Sigmoid colon (tissue), 7 donors: Measurements from ENCODE around the gene SPTBN1. TPM values are rescaled to one million over a fixed set of nuclear protein-coding genes. Genes with fewer than 3 reads are reported as not detected.
A peak's percentile ranks its signal among the peaks of the same experiment; 100 is the strongest.

Source experiments
- DNase-seq: peaks from one replicate; pipeline ENCODE4 v3.0.0-alpha.2; 2019
- H3K27ac ChIP-seq, 4 donors: fragments of 200-600 bp; sonication (generic); one replicate each; pipeline ENCODE4 v1.5.1; 2016 to 2019; ENCODE audit warnings: mild to moderate bottlenecking in 1 of 4
- H3K27me3 ChIP-seq, 3 donors: fragments of 200-600 bp; sonication (generic); one replicate each; pipeline ENCODE4 v1.5.1; 2019; ENCODE audit warnings: mild to moderate bottlenecking in 1 of 3
- H3K36me3 ChIP-seq, 4 donors: fragments of 200-600 bp; sonication (generic); one replicate each; pipeline ENCODE4 v1.5.1; 2016 to 2019
- H3K4me1 ChIP-seq, 4 donors: fragments of 200-600 bp; sonication (generic); one replicate each; pipeline ENCODE4 v1.5.1; 2017 to 2019
- H3K4me3 ChIP-seq, 4 donors: fragments of 200-600 bp; sonication (generic); one replicate each; pipeline ENCODE4 v1.5.1; 2017 to 2019; ENCODE audit warnings: mild to moderate bottlenecking in 2 of 4, moderate library complexity in 1 of 4
- H3K9me3 ChIP-seq, 4 donors: fragments of 200-600 bp in 3 of 4; sonication (generic) in 3 of 4; one replicate each; pipeline versions ENCODE4 v1.5.1 to v1.6.1; 2013 to 2019
- EP300 ChIP-seq, 4 donors: sonication (generic); formaldehyde crosslinking; IDR thresholded peaks; one replicate each; pipeline ENCODE4 v1.6.1; 2017; ENCODE audit warnings: antibody characterized with exemption in 4 of 4
- POLR2A ChIP-seq, 2 donors: fragments of 450-650 bp; IDR thresholded peaks; one replicate each; pipeline ENCODE4 v1.6.1; 2016; ENCODE audit warnings: antibody characterized with exemption in 2 of 2, mild to moderate bottlenecking in 2 of 2, moderate library complexity in 2 of 2
- POLR2AphosphoS5 ChIP-seq, 4 donors: sonication (generic); formaldehyde crosslinking; IDR thresholded peaks; one replicate each; pipeline ENCODE4 v1.6.1; 2017; ENCODE audit warnings: antibody characterized with exemption in 4 of 4
- WGBS, 2 donors: extraction: QIAGEN DNeasy Blood & Tissue Kit; methylation state at CpG; one replicate each; pipeline ENCODE4 v1.1.7; 2013; 5-methylcytosine and 5-hydroxymethylcytosine counted together
- intact Hi-C: fragments of 100-400 bp; cut with DNase I; formaldehyde crosslinking; loops from one replicate; pipeline ENCODE4 v1.15.1; 2023
- polyA plus RNA-seq, 3 donors: library from polyadenylated mRNA; stranded (reverse); fragments of 200-250 nt; gene quantifications; one replicate each; pipeline ENCODE4 v1.2.3, GENCODE V29; 2013
- total RNA-seq, 4 donors: library from RNA; depleted of rRNA; stranded (reverse); fragments of >200 nt; gene quantifications; one replicate each; pipeline ENCODE4 v1.1.0, GENCODE V29; 2016
- TF ChIP-seq, protein P1 (sequence below), 4 experiments: fragments of 450-650 bp in 3 of 4; fragments of 200-600 bp in 1 of 4; IDR thresholded peaks; one replicate each; pipeline ENCODE4 v1.5.1; 2016 to 2019; ENCODE audit warnings: antibody characterized with exemption in 4 of 4, mild to moderate bottlenecking in 3 of 4, moderate library complexity in 2 of 4
- donor health status: healthy with polysubstance abuse.
- donor health status: Bipolar disorder and iron deficiency.
- donor health status: healthy.

SPTBN1 gene
- total and polyA plus RNA-seq, 7 donors, result 23.1 to 273 (median 169) TPM

DNA sequence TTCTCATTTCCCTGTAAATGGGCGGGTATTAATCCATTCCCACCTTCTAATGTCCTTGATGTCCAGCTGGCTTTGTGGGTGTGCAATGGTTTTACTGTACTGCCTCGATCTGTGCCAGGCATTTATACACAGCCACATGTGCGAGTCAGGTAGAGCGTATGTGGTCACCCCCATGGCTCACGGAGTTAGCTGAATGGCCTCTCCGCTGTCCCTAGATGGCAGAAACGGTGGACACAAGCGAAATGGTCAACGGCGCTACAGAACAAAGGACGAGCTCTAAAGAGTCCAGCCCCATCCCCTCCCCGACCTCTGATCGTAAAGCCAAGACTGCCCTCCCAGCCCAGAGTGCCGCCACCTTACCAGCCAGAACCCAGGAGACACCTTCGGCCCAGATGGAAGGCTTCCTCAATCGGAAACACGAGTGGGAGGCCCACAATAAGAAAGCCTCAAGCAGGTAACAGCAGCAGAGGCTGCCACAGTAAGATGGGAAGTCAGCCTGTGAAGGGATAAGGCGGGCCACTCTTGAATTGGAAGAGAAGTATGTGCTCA lies 208.2 kb downstream of the SPTBN1 start:
- intact Hi-C loops, result no loop called here
- no peak for DNase-seq
- H3K36me3 ChIP-seq, result peaks cover 13 to 69% (median 35%) of the 10 kb centered on the region in 4 donors
- H3K27ac ChIP-seq, result peak overlapping the region in 3 of 4 donors; percentile 83 to 89 (median 86)
- H3K4me1 ChIP-seq, result peaks cover 0 to 45% (median 44%) of the 10 kb centered on the region in 4 donors
- no peaks in the 10 kb centered on the region for H3K9me3 ChIP-seq
- TF ChIP-seq POLR2AphosphoS5 (IDR thresholded peaks at IDR 0.05), result no peak
- H3K27me3 ChIP-seq, result no peaks in the 10 kb centered on the region
- H3K4me3 ChIP-seq, result no peak overlapping the region
- 92 to 95% methylated on average over 18 of the region's 18 CpGs for WGBS, 2 donors

DNA sequence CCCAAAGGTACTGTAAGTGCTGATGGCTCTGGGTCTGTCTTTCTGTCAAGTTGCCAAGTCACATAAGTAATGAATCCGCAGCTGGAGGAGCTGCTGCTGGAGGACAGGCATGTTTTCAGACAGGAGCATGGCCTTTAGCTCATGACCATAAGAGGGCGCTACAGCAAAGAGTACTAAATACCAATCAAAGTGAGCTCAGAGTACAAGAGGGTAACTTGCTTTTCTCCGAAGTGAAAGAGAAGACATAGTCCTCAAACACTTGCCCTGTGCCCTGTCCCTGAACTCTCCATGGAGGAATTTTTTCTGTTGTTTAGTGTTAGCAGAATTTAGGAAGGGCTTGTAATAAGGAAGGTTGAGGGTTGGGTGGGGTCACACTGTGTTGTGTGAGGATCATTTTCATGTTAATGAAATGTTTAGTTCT lies 209.3 kb downstream of the SPTBN1 start:
- Histone ChIP-seq H3K9me3 (no peaks in the 10 kb centered on the region), H3K36me3 (peaks cover 4 to 58% (median 28%) of the 10 kb centered on the region in 4 donors), H3K27ac (peak overlapping the region; percentile 78 to 89 (median 84)), H3K27me3 (no peaks in the 10 kb centered on the region), H3K4me1 (peaks cover 0 to 57% (median 55%) of the 10 kb centered on the region in 4 donors), H3K4me3 (no peak overlapping the region)
- TF ChIP-seq POLR2A (IDR thresholded peaks at IDR 0.05) (no peak), POLR2AphosphoS5 (IDR thresholded peaks at IDR 0.05) (peak in 2 of 4 donors; percentile 4 to 8), EP300 (IDR thresholded peaks at IDR 0.05) (no peak)
- TF ChIP-seq, protein P1, sequence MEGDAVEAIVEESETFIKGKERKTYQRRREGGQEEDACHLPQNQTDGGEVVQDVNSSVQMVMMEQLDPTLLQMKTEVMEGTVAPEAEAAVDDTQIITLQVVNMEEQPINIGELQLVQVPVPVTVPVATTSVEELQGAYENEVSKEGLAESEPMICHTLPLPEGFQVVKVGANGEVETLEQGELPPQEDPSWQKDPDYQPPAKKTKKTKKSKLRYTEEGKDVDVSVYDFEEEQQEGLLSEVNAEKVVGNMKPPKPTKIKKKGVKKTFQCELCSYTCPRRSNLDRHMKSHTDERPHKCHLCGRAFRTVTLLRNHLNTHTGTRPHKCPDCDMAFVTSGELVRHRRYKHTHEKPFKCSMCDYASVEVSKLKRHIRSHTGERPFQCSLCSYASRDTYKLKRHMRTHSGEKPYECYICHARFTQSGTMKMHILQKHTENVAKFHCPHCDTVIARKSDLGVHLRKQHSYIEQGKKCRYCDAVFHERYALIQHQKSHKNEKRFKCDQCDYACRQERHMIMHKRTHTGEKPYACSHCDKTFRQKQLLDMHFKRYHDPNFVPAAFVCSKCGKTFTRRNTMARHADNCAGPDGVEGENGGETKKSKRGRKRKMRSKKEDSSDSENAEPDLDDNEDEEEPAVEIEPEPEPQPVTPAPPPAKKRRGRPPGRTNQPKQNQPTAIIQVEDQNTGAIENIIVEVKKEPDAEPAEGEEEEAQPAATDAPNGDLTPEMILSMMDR (IDR thresholded peaks at IDR 0.05), result peak in 2 of 4 experiments; percentile 19 to 33
- DNase-seq, result no peak
- WGBS, 2 donors, result 17 to 42% methylated on average over 3 of the region's 3 CpGs
- intact Hi-C loops, result loop anchor here (5.0 kb wide), 3 partner anchors 48 to 208 kb away; partner anchors contain the start of gene SPTBN1

DNA sequence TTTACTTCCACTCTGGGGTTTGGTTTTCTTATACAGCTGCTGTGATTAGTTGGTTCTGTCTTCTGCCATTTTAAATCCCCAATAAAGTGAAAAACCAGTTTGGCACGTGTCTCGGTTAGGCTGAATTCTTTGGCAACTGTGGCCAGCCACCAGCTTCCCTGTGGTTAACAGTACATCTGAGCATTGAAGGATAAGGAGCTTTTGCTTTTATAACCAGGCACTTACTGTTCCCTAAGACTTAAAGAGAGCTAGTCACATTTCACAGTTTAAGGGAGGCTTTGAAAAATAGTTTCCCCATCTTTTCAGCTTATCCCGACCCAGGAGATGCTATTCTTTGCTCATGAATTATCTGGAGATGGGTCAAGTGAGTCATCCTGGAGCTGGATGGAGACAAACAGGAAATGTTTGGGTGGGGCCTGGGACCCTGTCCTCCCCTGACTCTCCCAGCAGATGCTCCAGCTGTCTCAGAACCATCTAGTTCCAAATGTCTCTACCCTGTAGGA lies 210.1 kb downstream of the SPTBN1 start:
- no peaks in the 10 kb centered on the region for H3K27me3 ChIP-seq
- H3K27ac ChIP-seq, result peak overlapping the region; percentile 78 to 89 (median 84)
- TF ChIP-seq POLR2AphosphoS5 (IDR thresholded peaks at IDR 0.05) (peak; percentile 11 to 45 (median 16)), POLR2A (IDR thresholded peaks at IDR 0.05) (no peak), EP300 (IDR thresholded peaks at IDR 0.05) (no peak)
- TF ChIP-seq, protein P1 (IDR thresholded peaks at IDR 0.05), result no peak
- no peaks in the 10 kb centered on the region for H3K9me3 ChIP-seq
- peaks cover 4 to 50% (median 23%) of the 10 kb centered on the region in 4 donors for H3K36me3 ChIP-seq
- peak; percentile 89 for DNase-seq
- WGBS, 2 donors, result 60 to 62% methylated on average over 3 of the region's 3 CpGs
- intact Hi-C loops, result loop anchor here (5.0 kb wide), 3 partner anchors 49 to 209 kb away; partner anchors contain the start of gene SPTBN1
- H3K4me3 ChIP-seq, result no peak overlapping the region
- peaks cover 0 to 61% (median 58%) of the 10 kb centered on the region in 4 donors for H3K4me1 ChIP-seq

DNA sequence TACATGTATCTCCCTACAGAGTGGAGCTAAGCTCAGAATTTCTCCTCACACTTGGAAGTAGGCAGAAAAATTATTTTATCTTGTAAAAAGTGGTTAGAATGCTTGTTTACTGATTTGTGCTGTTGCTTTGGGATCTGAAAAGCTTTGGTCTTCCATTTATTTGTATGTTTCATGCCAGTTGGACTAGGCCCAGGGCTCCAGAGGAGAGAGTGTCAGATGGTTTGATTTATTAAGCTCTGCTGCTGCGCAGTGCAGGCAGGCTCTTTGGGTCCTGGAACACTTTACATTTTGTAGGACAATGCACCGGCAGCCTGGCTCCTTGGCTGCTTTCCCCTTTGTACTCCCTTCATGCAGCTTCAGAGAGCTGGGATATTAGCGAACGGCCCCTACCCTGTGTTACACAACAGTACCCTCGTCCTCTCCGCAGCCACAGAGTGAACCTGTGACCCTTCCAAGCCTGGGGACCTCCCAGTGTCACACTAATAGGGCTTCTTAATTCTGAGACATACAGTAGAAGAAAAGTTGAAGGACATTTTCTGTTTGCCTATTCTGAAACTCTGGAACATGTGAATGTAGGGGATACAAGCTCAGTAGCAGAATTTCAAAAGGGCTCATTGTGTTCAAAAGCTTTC lies 210.6 kb downstream of the SPTBN1 start:
- TF ChIP-seq POLR2AphosphoS5 (IDR thresholded peaks at IDR 0.05) (peak; percentile 38 to 66 (median 46)), POLR2A (IDR thresholded peaks at IDR 0.05) (no peak), EP300 (IDR thresholded peaks at IDR 0.05) (no peak)
- TF ChIP-seq, protein P1 (IDR thresholded peaks at IDR 0.05), result no peak
- no peaks in the 10 kb centered on the region for H3K27me3 ChIP-seq
- H3K27ac ChIP-seq, result peak overlapping the region; percentile 78 to 89 (median 84)
- WGBS, 2 donors, result 78 to 86% methylated on average over 6 of the region's 6 CpGs
- peaks cover 0 to 61% (median 58%) of the 10 kb centered on the region in 4 donors for H3K4me1 ChIP-seq
- peak; percentile 87 for DNase-seq
- no peaks in the 10 kb centered on the region for H3K9me3 ChIP-seq
- H3K36me3 ChIP-seq, result peaks cover 4 to 46% (median 21%) of the 10 kb centered on the region in 4 donors
- intact Hi-C loops, result loop anchor here (5.0 kb wide), 3 partner anchors 49 to 209 kb away; partner anchors contain the start of gene SPTBN1
- no peak overlapping the region for H3K4me3 ChIP-seq

DNA sequence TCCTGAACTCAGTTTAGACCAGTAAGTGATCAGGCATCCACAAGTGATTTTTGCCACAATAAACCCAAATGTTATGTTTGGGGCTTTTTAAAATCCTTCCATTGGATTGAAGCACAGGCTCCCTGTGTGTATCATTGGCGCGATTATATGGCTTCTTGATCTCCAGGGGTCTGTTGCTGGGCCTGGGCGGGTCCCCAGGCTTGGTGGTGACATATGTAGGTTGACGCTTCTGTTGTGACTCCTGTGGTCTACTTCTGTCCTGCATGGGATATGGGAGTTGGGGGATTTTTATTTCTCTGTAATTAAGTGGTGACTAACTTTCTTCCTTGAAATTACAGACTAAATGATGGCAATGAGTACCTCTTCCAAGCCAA lies 211.1 kb downstream of the SPTBN1 start:
- Histone ChIP-seq H3K36me3 (peaks cover 4 to 41% (median 17%) of the 10 kb centered on the region in 4 donors), H3K27me3 (no peaks in the 10 kb centered on the region), H3K4me1 (peaks cover 0 to 62% (median 58%) of the 10 kb centered on the region in 4 donors), H3K27ac (peak overlapping the region; percentile 78 to 89 (median 84)), H3K9me3 (no peaks in the 10 kb centered on the region), H3K4me3 (no peak overlapping the region)
- 90 to 94% methylated on average over 4 of the region's 4 CpGs for WGBS, 2 donors
- TF ChIP-seq POLR2AphosphoS5 (IDR thresholded peaks at IDR 0.05), result no peak
- no peak for DNase-seq
- intact Hi-C loops, result loop anchor here (5.0 kb wide), 3 partner anchors 50 to 210 kb away; partner anchors contain the start of gene SPTBN1
